ENCODE results near the gene ABCC5.
A peak's percentile ranks its signal among the peaks of the same experiment; 100 is the strongest.

The ABCC5 gene

DNA sequence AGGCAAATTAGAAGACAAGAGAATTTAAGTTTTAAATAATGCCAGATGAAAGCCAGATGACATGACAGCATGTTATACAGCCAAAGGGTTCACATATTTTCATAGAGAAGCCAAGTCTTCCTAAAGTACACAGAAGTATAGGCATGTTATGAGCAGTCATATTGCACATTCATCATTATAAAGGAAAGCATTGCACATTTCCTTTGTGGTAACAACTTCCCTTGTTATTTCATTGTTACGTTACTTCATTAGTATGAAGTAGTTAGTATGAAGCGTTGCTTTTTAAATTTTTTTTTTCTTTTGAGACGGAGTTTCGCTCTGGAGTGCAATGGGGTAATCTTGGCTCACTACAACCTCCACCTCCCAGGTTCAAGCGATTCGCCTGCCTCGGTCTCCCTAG is 4.6 kb upstream of the ABCC5 start:
- H3K9me3 ChIP-seq (ENCODE audit: insufficient read depth, low read length) = no peaks in the 10 kb centered on the region
- no peaks in the 10 kb centered on the region for H4K20me1 ChIP-seq (ENCODE audit: low read depth, low read length)
- no peaks in the 10 kb centered on the region for H3K27me3 ChIP-seq (ENCODE audit: low read length)
- no peak overlapping the region for H3K9ac ChIP-seq (ENCODE audit: low read length)
- H3K27ac ChIP-seq (ENCODE audit: low read depth, low read length) = no peak overlapping the region
- no peak overlapping the region for H3K4me2 ChIP-seq (ENCODE audit: low read depth, low read length, poor library complexity, severe bottlenecking)
- no peak overlapping the region for H2AFZ ChIP-seq (ENCODE audit: low read depth, low read length, severe bottlenecking)
- H3K9me2 ChIP-seq (replicated peaks; ENCODE audit: insufficient read depth, low read length) = no peaks in the 10 kb centered on the region
- H3K4me3 ChIP-seq (ENCODE audit: insufficient read depth, low read length, poor library complexity, severe bottlenecking) = no peak overlapping the region
- H3F3A ChIP-seq (ENCODE audit: insufficient read depth) = no peaks in the 10 kb centered on the region
- no peak for TF ChIP-seq EZH2phosphoT487 (conservative IDR thresholded peaks at IDR 0.05; ENCODE audit: low read length)
- TF ChIP-seq, protein P1, sequence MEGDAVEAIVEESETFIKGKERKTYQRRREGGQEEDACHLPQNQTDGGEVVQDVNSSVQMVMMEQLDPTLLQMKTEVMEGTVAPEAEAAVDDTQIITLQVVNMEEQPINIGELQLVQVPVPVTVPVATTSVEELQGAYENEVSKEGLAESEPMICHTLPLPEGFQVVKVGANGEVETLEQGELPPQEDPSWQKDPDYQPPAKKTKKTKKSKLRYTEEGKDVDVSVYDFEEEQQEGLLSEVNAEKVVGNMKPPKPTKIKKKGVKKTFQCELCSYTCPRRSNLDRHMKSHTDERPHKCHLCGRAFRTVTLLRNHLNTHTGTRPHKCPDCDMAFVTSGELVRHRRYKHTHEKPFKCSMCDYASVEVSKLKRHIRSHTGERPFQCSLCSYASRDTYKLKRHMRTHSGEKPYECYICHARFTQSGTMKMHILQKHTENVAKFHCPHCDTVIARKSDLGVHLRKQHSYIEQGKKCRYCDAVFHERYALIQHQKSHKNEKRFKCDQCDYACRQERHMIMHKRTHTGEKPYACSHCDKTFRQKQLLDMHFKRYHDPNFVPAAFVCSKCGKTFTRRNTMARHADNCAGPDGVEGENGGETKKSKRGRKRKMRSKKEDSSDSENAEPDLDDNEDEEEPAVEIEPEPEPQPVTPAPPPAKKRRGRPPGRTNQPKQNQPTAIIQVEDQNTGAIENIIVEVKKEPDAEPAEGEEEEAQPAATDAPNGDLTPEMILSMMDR (IDR thresholded peaks at IDR 0.05; ENCODE audit: insufficient read depth, low read length, poor library complexity, severe bottlenecking) = no peak
- H3K79me2 ChIP-seq (ENCODE audit: insufficient read depth, low read length) = no peaks in the 10 kb centered on the region
- H3K36me3 ChIP-seq (ENCODE audit: low read length) = no peaks in the 10 kb centered on the region

DNA sequence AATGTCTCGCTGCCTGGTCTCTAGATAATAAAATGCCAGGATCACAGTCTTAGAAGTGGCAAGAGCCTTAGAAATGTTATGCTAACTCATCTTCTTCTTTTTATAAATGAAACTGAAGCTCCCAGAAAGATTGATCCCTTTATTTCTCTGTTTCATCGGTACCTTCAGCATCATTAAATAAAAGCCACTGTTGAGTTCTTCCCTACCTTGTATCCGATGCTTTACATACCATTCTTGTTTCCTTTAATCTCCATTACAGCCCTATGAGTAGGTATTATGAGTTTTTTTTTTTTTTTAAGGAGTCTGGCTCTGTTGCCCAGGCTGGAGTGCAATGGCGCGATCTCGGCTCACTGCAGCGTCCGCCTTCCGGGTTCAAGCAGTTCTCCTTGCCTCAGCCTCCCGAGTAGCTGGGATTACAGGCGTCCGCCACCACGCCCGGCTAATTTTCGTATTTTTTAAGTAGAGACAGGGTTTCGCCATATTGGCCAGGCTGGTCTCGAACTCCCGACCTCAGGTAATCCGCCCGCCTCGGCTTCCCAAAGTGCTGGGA is 815 bp upstream of the ABCC5 start:
- Histone ChIP-seq H3K9me2 (replicated peaks; ENCODE audit: insufficient read depth, low read length) (no peaks in the 10 kb centered on the region), H4K20me1 (ENCODE audit: low read depth, low read length) (no peaks in the 10 kb centered on the region), H3K9me3 (ENCODE audit: insufficient read depth, low read length) (no peaks in the 10 kb centered on the region), H3K27ac (ENCODE audit: low read depth, low read length) (no peak overlapping the region), H3K9ac (ENCODE audit: low read length) (peak overlapping the region; percentile 85), H2AFZ (ENCODE audit: low read depth, low read length, severe bottlenecking) (peak overlapping the region; percentile 99), H3F3A (ENCODE audit: insufficient read depth) (0 out of 2 replicates have a peak, but pooled peaks cover 8% of the 10 kb centered on the region), H3K36me3 (ENCODE audit: low read length) (0 out of 2 replicates have a peak, but pooled peaks cover 4% of the 10 kb centered on the region), H3K4me3 (ENCODE audit: insufficient read depth, low read length, poor library complexity, severe bottlenecking) (peak overlapping the region; percentile 84), H3K4me2 (ENCODE audit: low read depth, low read length, poor library complexity, severe bottlenecking) (peak overlapping the region; percentile 77), H3K79me2 (ENCODE audit: insufficient read depth, low read length) (no peaks in the 10 kb centered on the region), H3K27me3 (ENCODE audit: low read length) (no peaks in the 10 kb centered on the region)
- TF ChIP-seq, protein P1 (IDR thresholded peaks at IDR 0.05; ENCODE audit: insufficient read depth, low read length, poor library complexity, severe bottlenecking) = no peak
- no peak for TF ChIP-seq EZH2phosphoT487 (conservative IDR thresholded peaks at IDR 0.05; ENCODE audit: low read length)

DNA sequence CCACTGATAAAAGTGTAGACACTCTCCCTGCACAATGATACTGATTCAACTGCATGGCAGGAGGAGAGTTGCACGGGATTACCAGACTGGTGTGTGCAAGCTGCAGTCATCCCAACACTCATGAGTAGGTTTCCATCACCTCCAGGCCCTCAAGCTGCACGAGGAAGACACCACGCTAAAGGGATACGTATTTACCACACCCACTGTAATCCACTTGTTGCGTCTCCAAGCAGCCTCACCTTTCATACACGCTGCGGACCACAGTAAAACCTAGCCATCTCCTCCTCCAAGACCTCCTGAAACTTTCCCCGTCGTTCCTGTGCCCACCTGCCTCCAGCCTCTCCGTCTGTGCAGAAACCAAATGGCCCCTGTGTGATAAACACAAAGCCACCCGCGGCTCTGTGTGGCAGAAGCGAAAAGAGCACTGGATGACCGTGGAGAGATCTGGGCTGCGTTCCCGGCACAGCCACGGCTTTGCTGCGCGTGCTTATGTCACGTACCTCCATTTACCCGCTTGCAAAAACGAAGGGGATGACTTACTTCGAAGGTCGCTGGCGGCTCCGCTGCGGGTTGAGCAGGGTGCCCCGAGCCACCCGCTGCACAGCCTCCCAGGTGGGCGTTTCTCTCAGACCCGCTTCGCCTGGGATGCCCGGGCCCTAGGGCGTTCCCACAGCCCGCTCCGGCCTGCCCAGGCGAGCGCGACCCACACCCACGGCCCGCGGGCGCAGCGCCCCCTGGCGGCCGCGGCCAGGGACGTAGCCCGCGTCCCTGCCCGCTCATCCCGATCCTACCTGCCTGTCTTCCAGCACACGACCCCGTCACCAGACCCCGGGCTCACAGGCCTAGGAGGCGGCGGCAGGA is 643 bp downstream of the ABCC5 start:
- no peaks in the 10 kb centered on the region for H3K79me2 ChIP-seq (ENCODE audit: insufficient read depth, low read length)
- H3K36me3 ChIP-seq (ENCODE audit: low read length) = 0 out of 2 replicates have a peak, but pooled peaks cover 4% of the 10 kb centered on the region
- H3K4me2 ChIP-seq (ENCODE audit: low read depth, low read length, poor library complexity, severe bottlenecking) = peak overlapping the region; percentile 77
- no peaks in the 10 kb centered on the region for H3K9me3 ChIP-seq (ENCODE audit: insufficient read depth, low read length)
- no peaks in the 10 kb centered on the region for H3K9me2 ChIP-seq (replicated peaks; ENCODE audit: insufficient read depth, low read length)
- H3K27me3 ChIP-seq (ENCODE audit: low read length) = no peaks in the 10 kb centered on the region
- H2AFZ ChIP-seq (ENCODE audit: low read depth, low read length, severe bottlenecking) = peak overlapping the region; percentile 99
- peak overlapping the region; percentile 85 for H3K9ac ChIP-seq (ENCODE audit: low read length)
- no peak overlapping the region for H3K27ac ChIP-seq (ENCODE audit: low read depth, low read length)
- peak overlapping the region; percentile 84 for H3K4me3 ChIP-seq (ENCODE audit: insufficient read depth, low read length, poor library complexity, severe bottlenecking)
- TF ChIP-seq, protein P1 (IDR thresholded peaks at IDR 0.05; ENCODE audit: insufficient read depth, low read length, poor library complexity, severe bottlenecking) = peak; percentile 97
- TF ChIP-seq EZH2phosphoT487 (conservative IDR thresholded peaks at IDR 0.05; ENCODE audit: low read length) = no peak
- no peaks in the 10 kb centered on the region for H4K20me1 ChIP-seq (ENCODE audit: low read depth, low read length)
- H3F3A ChIP-seq (ENCODE audit: insufficient read depth) = 0 out of 2 replicates have a peak, but pooled peaks cover 8% of the 10 kb centered on the region
